Osteoblast (primary cell): Measurements from ENCODE around the gene ANO5. TPM values are rescaled to one million over a fixed set of nuclear protein-coding genes. Genes with fewer than 3 reads are reported as not detected.

Experiments used
- DNase-seq: peaks from one replicate; pipeline ENCODE4 v3.0.0; 2011; ENCODE audit warnings: low spot score, mixed read lengths; ENCODE audit not compliant: insufficient read length; ENCODE audit errors: missing footprints
- H2AFZ ChIP-seq: 2 replicates; pipeline ENCODE4 v1.6.0; 2011; ENCODE audit warnings: mild to moderate bottlenecking, low read length
- H3K27ac ChIP-seq: 2 replicates; pipeline ENCODE4 v1.5.1; 2011; ENCODE audit warnings: mild to moderate bottlenecking, low read depth, low read length, moderate library complexity
- H3K27me3 ChIP-seq: 2 replicates; pipeline ENCODE4 v1.6.0; 2012; ENCODE audit warnings: mild to moderate bottlenecking, control low read depth, inconsistent platforms, low read length, moderate library complexity; ENCODE audit not compliant: insufficient read depth
- H3K36me3 ChIP-seq: 2 replicates; pipeline ENCODE4 v1.5.1; 2011; ENCODE audit warnings: mild to moderate bottlenecking, low read length, control low read depth, moderate library complexity; ENCODE audit not compliant: insufficient read depth
- H3K4me1 ChIP-seq: 2 replicates; pipeline ENCODE4 v1.5.1; 2011; ENCODE audit warnings: mild to moderate bottlenecking, low read length, control low read depth, moderate library complexity; ENCODE audit not compliant: insufficient read depth
- H3K4me2 ChIP-seq: 2 replicates; pipeline ENCODE4 v1.6.0; 2011; ENCODE audit warnings: mild to moderate bottlenecking, low read length; ENCODE audit not compliant: insufficient read depth
- H3K4me3 ChIP-seq: fragments of 200-600 bp; sonication (generic); 3 replicates; pipeline ENCODE4 v1.5.1; 2012; ENCODE audit warnings: mild to moderate bottlenecking, low read length, inconsistent platforms; ENCODE audit not compliant: insufficient read depth
- H3K79me2 ChIP-seq: 2 replicates; pipeline ENCODE4 v1.6.0; 2012; ENCODE audit warnings: mild to moderate bottlenecking, low read length, control low read depth, inconsistent platforms; ENCODE audit not compliant: insufficient read depth
- H3K9me3 ChIP-seq: 2 replicates; pipeline ENCODE4 v1.5.1; 2011; ENCODE audit warnings: low read depth, low read length, control low read depth
- H4K20me1 ChIP-seq: 2 replicates; pipeline ENCODE4 v1.6.0; 2012; ENCODE audit warnings: mild to moderate bottlenecking, low read length, control low read depth; ENCODE audit not compliant: insufficient read depth
- CTCF ChIP-seq: IDR thresholded peaks from 2 replicates; pipeline ENCODE4 v1.5.1; 2011; ENCODE audit warnings: mild to moderate bottlenecking, low read depth, low read length, moderate library complexity; ENCODE audit errors: extremely low read depth
- total RNA-seq: library from RNA; depleted of rRNA; stranded (reverse); fragments of >200 nt; gene quantifications from 2 replicates; pipeline ENCODE4 v1.2.3, GENCODE V29; 2012

ANO5 gene
- total RNA-seq, 1 donor = 1.1 TPM

- Histone ChIP-seq H3K79me2 (no peaks in the 10 kb centered on the region), H3K4me3 (no peak overlapping the region), H3K36me3 (no peaks in the 10 kb centered on the region), H3K4me1 (no peaks in the 10 kb centered on the region), H3K4me2 (no peak overlapping the region), H3K27me3 (no peaks in the 10 kb centered on the region), H4K20me1 (no peaks in the 10 kb centered on the region), H3K9me3 (no peaks in the 10 kb centered on the region), H2AFZ (no peak overlapping the region), H3K27ac (no peak overlapping the region)
- TF ChIP-seq CTCF = no peak
- DNase-seq = no peak
Observed at GRCh38 chr11:22179626-22180025, 13.3 kb upstream of the ANO5 start.

- Histone ChIP-seq H3K4me1 (no peaks in the 10 kb centered on the region), H3K9me3 (no peaks in the 10 kb centered on the region), H3K4me2 (no peak overlapping the region), H3K27ac (no peak overlapping the region), H3K36me3 (no peaks in the 10 kb centered on the region), H3K79me2 (no peaks in the 10 kb centered on the region), H2AFZ (no peak overlapping the region), H3K4me3 (no peak overlapping the region), H4K20me1 (no peaks in the 10 kb centered on the region), H3K27me3 (no peaks in the 10 kb centered on the region)
- no peak for DNase-seq
- no peak for TF ChIP-seq CTCF
Observed at GRCh38 chr11:22180131-22180530, 12.8 kb upstream of the ANO5 start.

GRCh38 chr11:22189660-22190059 is 3.2 kb upstream of the ANO5 start:
- H3K4me3 ChIP-seq = no peak overlapping the region
- TF ChIP-seq CTCF = no peak
- H2AFZ ChIP-seq = no peak overlapping the region
- no peaks in the 10 kb centered on the region for H3K9me3 ChIP-seq
- H3K79me2 ChIP-seq = no peaks in the 10 kb centered on the region
- no peaks in the 10 kb centered on the region for H3K36me3 ChIP-seq
- H3K4me1 ChIP-seq = no peaks in the 10 kb centered on the region
- peaks cover 7% of the 10 kb centered on the region for H3K27me3 ChIP-seq
- no peak overlapping the region for H3K27ac ChIP-seq
- no peaks in the 10 kb centered on the region for H4K20me1 ChIP-seq
- no peak for DNase-seq
- no peak overlapping the region for H3K4me2 ChIP-seq

GRCh38 chr11:22190827-22191463 is 1.9 kb upstream of the ANO5 start:
- no peak for DNase-seq
- Histone ChIP-seq H3K27me3 (peaks cover 7% of the 10 kb centered on the region), H3K4me2 (no peak overlapping the region), H2AFZ (no peak overlapping the region), H3K36me3 (no peaks in the 10 kb centered on the region), H3K27ac (no peak overlapping the region), H3K9me3 (no peaks in the 10 kb centered on the region), H4K20me1 (no peaks in the 10 kb centered on the region), H3K79me2 (no peaks in the 10 kb centered on the region), H3K4me3 (no peak overlapping the region), H3K4me1 (no peaks in the 10 kb centered on the region)
- no peak for TF ChIP-seq CTCF
